Retina (tissue), 1 donor: ENCODE results near the gene NDUFA1.
"Not testable (repeated sequence)": the region's sequence is repeated elsewhere in the genome, so short reads cannot be mapped to it uniquely, and the experiment has no call there.

Experiments
- DNase-seq: peaks from one replicate; pipeline ENCODE4 v3.0.0-alpha.2; 2016

The NDUFA1 gene

DNA sequence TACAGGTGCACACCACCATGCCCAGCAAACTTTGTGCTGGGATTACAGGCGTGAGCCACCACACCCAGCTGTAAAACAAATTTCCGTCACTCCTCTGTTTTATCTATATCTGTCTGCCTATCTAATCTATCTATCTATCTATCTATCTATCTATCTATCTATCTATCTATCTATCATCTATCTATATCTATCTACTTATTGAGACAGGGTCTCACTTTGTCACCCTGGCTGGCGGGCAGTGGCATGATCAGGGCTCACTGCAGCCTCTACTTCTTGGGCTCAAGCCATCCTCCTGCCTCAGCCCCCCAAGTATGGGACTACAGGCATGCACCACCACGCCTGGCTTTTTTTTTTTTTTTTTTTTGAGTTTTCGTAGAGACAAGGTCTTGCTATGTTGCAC is 44.7 kb downstream of the NDUFA1 start:
- no peak for DNase-seq

GRCh38 chrX:119917877-119918276 is 46.2 kb downstream of the NDUFA1 start:
- no peak for DNase-seq

- no peak for DNase-seq
Observed at GRCh38 chrX:119919835-119920585, 48.4 kb downstream of the NDUFA1 start.

- not testable (repeated sequence) for DNase-seq
Observed at GRCh38 chrX:119922391-119922790, 50.8 kb downstream of the NDUFA1 start.
